Liver (tissue), 9 donors: ENCODE measurements around the gene OR4K5. TPM values are rescaled to one million over a fixed set of nuclear protein-coding genes. Genes with fewer than 3 reads are reported as not detected.

Experiments
- DNase-seq: peaks from one replicate; pipeline ENCODE4 v3.0.0-alpha.2; 2017; ENCODE audit warnings: low spot score
- H3K27ac ChIP-seq, 2 donors: one replicate each; pipeline ENCODE4 v1.7.0; 2013; ENCODE audit warnings: inconsistent platforms in 2 of 2, low read length in 2 of 2, control low read depth in 1 of 2, low read depth in 1 of 2, mild to moderate bottlenecking in 1 of 2
- H3K27me3 ChIP-seq, 4 donors: one replicate each; pipeline versions ENCODE4 v1.6.1 to v1.7.0; 2013; ENCODE audit warnings: low read length in 3 of 4, inconsistent platforms in 1 of 4, mild to moderate bottlenecking in 1 of 4, moderate library complexity in 1 of 4; ENCODE audit not compliant: control insufficient read depth in 4 of 4, insufficient read depth in 4 of 4
- H3K36me3 ChIP-seq, 4 donors: one replicate each; pipeline versions ENCODE4 v1.6.1 to v1.7.0; 2013; ENCODE audit warnings: low read length in 3 of 4, mild to moderate bottlenecking in 3 of 4, low read depth in 1 of 4, moderate library complexity in 1 of 4; ENCODE audit not compliant: control insufficient read depth in 4 of 4, insufficient read depth in 3 of 4
- H3K4me1 ChIP-seq, 4 donors: one replicate each; pipeline versions ENCODE4 v1.6.1 to v1.7.0; 2013; ENCODE audit warnings: low read length in 3 of 4, mild to moderate bottlenecking in 3 of 4, moderate library complexity in 1 of 4; ENCODE audit not compliant: control insufficient read depth in 4 of 4, insufficient read depth in 4 of 4
- H3K4me3 ChIP-seq, 3 donors: one replicate each; pipeline versions ENCODE4 v1.6.1 to v1.7.0; 2013; ENCODE audit warnings: low read length in 3 of 3, control low read depth in 1 of 3, low read depth in 1 of 3, mild to moderate bottlenecking in 1 of 3
- H3K9ac ChIP-seq, 2 donors: one replicate each; pipeline ENCODE4 v1.7.0; 2013; ENCODE audit warnings: low read length in 2 of 2, mild to moderate bottlenecking in 2 of 2, moderate library complexity in 2 of 2, control low read depth in 1 of 2, low read depth in 1 of 2
- H3K9me3 ChIP-seq, 4 donors: one replicate each; pipeline versions ENCODE4 v1.6.1 to v1.7.0; 2013; ENCODE audit warnings: low read length in 3 of 4; ENCODE audit not compliant: control insufficient read depth in 4 of 4
- CTCF ChIP-seq: fragments of 150-350 bp; IDR thresholded peaks from 2 replicates; pipeline ENCODE4 v1.5.1; 2017; ENCODE audit warnings: improper control_type of control experiment, low read depth, low read length; ENCODE audit not compliant: missing input control
- FOXA1 ChIP-seq: IDR thresholded peaks from 2 replicates; pipeline ENCODE4 v1.6.1; 2016; ENCODE audit warnings: antibody characterized with exemption
- FOXA2 ChIP-seq: IDR thresholded peaks from 2 replicates; pipeline ENCODE4 v1.6.1; 2016; ENCODE audit warnings: antibody characterized with exemption
- GABPA ChIP-seq, 2 donors: IDR thresholded peaks in 1 of 2; conservative IDR thresholded peaks in 1 of 2; 2 replicates each; pipeline ENCODE4 v1.6.1; 2016; ENCODE audit warnings: antibody characterized with exemption in 2 of 2, mild to moderate bottlenecking in 1 of 2, moderate library complexity in 1 of 2
- HNF4A ChIP-seq, 2 donors: conservative IDR thresholded peaks; 2 replicates each; pipeline ENCODE4 v1.6.1; 2016; ENCODE audit warnings: antibody characterized with exemption in 2 of 2, mild to moderate bottlenecking in 2 of 2
- HNF4G ChIP-seq: IDR thresholded peaks from 2 replicates; pipeline ENCODE4 v1.6.1; 2016; ENCODE audit warnings: antibody characterized with exemption
- JUND ChIP-seq, 2 donors: IDR thresholded peaks; 2 replicates each; pipeline ENCODE4 v1.6.1; 2016; ENCODE audit warnings: antibody characterized with exemption in 2 of 2
- RAD21 ChIP-seq, 2 donors: IDR thresholded peaks; 2 replicates each; pipeline ENCODE4 v1.6.1; 2016; ENCODE audit warnings: antibody characterized with exemption in 2 of 2, mild to moderate bottlenecking in 2 of 2
- REST ChIP-seq: IDR thresholded peaks from 2 replicates; pipeline ENCODE4 v1.6.1; 2016; ENCODE audit warnings: antibody characterized with exemption, mild to moderate bottlenecking
- RXRA ChIP-seq, 2 donors: IDR thresholded peaks; 2 replicates each; pipeline ENCODE4 v1.6.1; 2017 to 2018; ENCODE audit warnings: antibody characterized with exemption in 2 of 2, mild to moderate bottlenecking in 1 of 2
- SP1 ChIP-seq: IDR thresholded peaks from 2 replicates; pipeline ENCODE4 v1.6.1; 2018; ENCODE audit warnings: antibody characterized with exemption, mild to moderate bottlenecking
- YY1 ChIP-seq: IDR thresholded peaks from 2 replicates; pipeline ENCODE4 v1.6.1; 2016; ENCODE audit warnings: antibody characterized with exemption, mild to moderate bottlenecking
- ZBTB33 ChIP-seq: IDR thresholded peaks from 2 replicates; pipeline ENCODE4 v1.6.1; 2016; ENCODE audit warnings: antibody characterized with exemption
- WGBS: extraction: QIAGEN DNeasy Blood & Tissue Kit; methylation state at CpG from one replicate; pipeline ENCODE4 v1.1.7; 2013; 5-methylcytosine and 5-hydroxymethylcytosine counted together
- polyA plus RNA-seq, 2 donors: library from polyadenylated mRNA; stranded (reverse) in 1 of 2; unstranded in 1 of 2; fragments of 200-250 nt in 1 of 2; fragments of >200 nt in 1 of 2; fragmentation: Nextera tagmentation in 1 of 2; extraction: Ambion mirVana in 1 of 2; gene quantifications; one replicate each; pipeline versions ENCODE4 v1.2.1 to v1.2.3, GENCODE V29; 2013 to 2015
- total RNA-seq, 2 donors: library from RNA; depleted of rRNA; stranded (reverse); fragments of >200 nt; gene quantifications; one replicate each; pipeline ENCODE4 v1.2.3, GENCODE V29; 2014
- TF ChIP-seq, protein P1 (sequence below): IDR thresholded peaks from 2 replicates; pipeline ENCODE4 v1.6.1; 2016; ENCODE audit warnings: antibody characterized with exemption
- donor health status: healthy.
- donor health status: healthy.
- donor health status: healthy.
- donor health status: healthy.
- donor health status: healthy.

The OR4K5 gene
- total and polyA plus RNA-seq, 4 donors: not detected

GRCh38 chr14:19917955-19918518 is 2.4 kb upstream of the OR4K5 start:
- H3K4me3 ChIP-seq: no peak overlapping the region
- H3K27ac ChIP-seq: no peak overlapping the region
- H3K27me3 ChIP-seq: no peaks in the 10 kb centered on the region
- TF ChIP-seq HNF4G (no peak), JUND (IDR thresholded peaks at IDR 0.05) (no peak), CTCF (no peak), RAD21 (IDR thresholded peaks at IDR 0.05) (no peak)
- H3K4me1 ChIP-seq: no peaks in the 10 kb centered on the region
- no peak overlapping the region for H3K9ac ChIP-seq
- H3K36me3 ChIP-seq: no peaks in the 10 kb centered on the region
- DNase-seq: no peak
- no peaks in the 10 kb centered on the region for H3K9me3 ChIP-seq
- 56% methylated on average over 1 of the region's 1 CpG for WGBS

- Histone ChIP-seq H3K27me3 (no peaks in the 10 kb centered on the region), H3K9ac (no peak overlapping the region), H3K9me3 (no peaks in the 10 kb centered on the region), H3K27ac (no peak overlapping the region), H3K4me1 (no peaks in the 10 kb centered on the region), H3K36me3 (no peaks in the 10 kb centered on the region), H3K4me3 (no peak overlapping the region)
- DNase-seq: no peak
- TF ChIP-seq HNF4A (conservative IDR thresholded peaks at IDR 0.05): no peak
- no peak for TF ChIP-seq ZBTB33
- TF ChIP-seq JUND (IDR thresholded peaks at IDR 0.05): no peak
- no peak for TF ChIP-seq RAD21 (IDR thresholded peaks at IDR 0.05)
- TF ChIP-seq REST: no peak
- no peak for TF ChIP-seq FOXA1
- 43% methylated on average over 4 of the region's 4 CpGs for WGBS
Observed at GRCh38 chr14:19918553-19919264, 1.7 kb upstream of the OR4K5 start.

DNA sequence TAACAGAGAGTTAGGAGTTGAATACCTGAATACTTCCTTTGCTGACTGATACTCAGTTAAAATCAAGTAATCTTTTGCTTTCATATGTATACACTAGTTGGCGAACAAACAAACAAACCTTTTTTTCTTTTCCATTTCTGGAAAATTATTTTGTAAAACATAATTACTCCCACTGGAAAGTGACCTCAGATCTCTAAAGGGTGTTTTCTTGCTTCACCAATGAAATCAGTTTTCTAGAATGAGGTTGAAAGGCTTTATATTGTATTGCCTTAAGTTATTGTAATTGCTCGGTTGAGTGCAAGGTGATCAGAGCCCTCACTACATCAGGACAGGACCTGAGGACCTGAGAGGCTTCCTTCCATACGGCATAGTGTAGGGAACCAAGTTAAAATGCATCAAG is 10.2 kb downstream of the OR4K5 start, which contains the start of gene OR4K1:
OR4K1 (plus strand) TSS at position 301 of the 400 bp plus-strand sequence. CDS start 4,750 bp downstream, outside the sequence.
- H3K4me1 ChIP-seq: no peaks in the 10 kb centered on the region
- no peak within 1 kb of the TSS for H3K27ac ChIP-seq
- H3K27me3 ChIP-seq: no peaks in the 10 kb centered on the region
- DNase-seq: no peak
- H3K9ac ChIP-seq: no peak within 1 kb of the TSS
- no peaks in the 10 kb centered on the region for H3K36me3 ChIP-seq
- WGBS: 47% methylated on average over 3 of the region's 3 CpGs
- no peak within 1 kb of the TSS for H3K4me3 ChIP-seq
- H3K9me3 ChIP-seq: no peaks in the 10 kb centered on the region
- TF ChIP-seq RXRA (IDR thresholded peaks at IDR 0.05) (no peak), FOXA2 (no peak), HNF4G (no peak), YY1 (no peak), ZBTB33 (no peak), GABPA (IDR thresholded peaks at IDR 0.05 in 1 of 2, conservative IDR thresholded peaks at IDR 0.05 in 1 of 2) (no peak), SP1 (no peak), FOXA1 (no peak)
- TF ChIP-seq, protein P1, sequence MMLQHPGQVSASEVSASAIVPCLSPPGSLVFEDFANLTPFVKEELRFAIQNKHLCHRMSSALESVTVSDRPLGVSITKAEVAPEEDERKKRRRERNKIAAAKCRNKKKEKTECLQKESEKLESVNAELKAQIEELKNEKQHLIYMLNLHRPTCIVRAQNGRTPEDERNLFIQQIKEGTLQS: no peak
